Astrocyte of the spinal cord (primary cell): Measurements from ENCODE around the gene RABGAP1.

Experiments used
- DNase-seq: peaks from one replicate; pipeline ENCODE4 v3.0.0; 2011; ENCODE audit warnings: low read depth, low spot score
- H3K4me3 ChIP-seq: 2 replicates; pipeline ENCODE4 v1.5.1; 2011; ENCODE audit warnings: low read depth, mild to moderate bottlenecking, low read length, moderate library complexity
- in situ Hi-C: cut with HindIII; loops from 2 replicates; pipeline ENCODE4 v1.10.0; 2017; ENCODE audit warnings: low sequenced_read_pairs
- TF ChIP-seq, protein P1 (sequence below): IDR thresholded peaks from 2 replicates; pipeline ENCODE4 v1.5.1; 2012; ENCODE audit warnings: low read depth, mild to moderate bottlenecking, low read length, inconsistent platforms

Gene RABGAP1

DNA sequence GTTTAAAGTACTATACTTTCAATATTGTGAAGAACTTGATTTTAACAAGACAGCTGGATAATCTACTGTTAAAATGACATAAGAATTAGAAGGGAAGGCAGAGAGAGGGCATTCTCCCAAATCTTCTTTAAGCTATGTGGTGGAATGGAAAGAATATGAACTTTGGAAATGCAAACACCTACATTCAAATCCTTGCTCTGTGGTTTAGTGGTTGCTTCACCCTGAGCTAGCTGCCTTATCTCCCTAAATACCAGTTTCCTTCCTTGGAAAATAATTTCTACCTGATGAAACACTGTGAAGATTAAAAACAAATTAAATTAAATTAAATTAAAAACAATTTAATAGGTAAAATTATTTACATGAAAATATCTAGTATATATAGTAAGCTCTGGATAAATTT lies 191.2 kb downstream of the RABGAP1 start:
- H3K4me3 ChIP-seq = no peak overlapping the region
- DNase-seq = no peak
- TF ChIP-seq, protein P1, sequence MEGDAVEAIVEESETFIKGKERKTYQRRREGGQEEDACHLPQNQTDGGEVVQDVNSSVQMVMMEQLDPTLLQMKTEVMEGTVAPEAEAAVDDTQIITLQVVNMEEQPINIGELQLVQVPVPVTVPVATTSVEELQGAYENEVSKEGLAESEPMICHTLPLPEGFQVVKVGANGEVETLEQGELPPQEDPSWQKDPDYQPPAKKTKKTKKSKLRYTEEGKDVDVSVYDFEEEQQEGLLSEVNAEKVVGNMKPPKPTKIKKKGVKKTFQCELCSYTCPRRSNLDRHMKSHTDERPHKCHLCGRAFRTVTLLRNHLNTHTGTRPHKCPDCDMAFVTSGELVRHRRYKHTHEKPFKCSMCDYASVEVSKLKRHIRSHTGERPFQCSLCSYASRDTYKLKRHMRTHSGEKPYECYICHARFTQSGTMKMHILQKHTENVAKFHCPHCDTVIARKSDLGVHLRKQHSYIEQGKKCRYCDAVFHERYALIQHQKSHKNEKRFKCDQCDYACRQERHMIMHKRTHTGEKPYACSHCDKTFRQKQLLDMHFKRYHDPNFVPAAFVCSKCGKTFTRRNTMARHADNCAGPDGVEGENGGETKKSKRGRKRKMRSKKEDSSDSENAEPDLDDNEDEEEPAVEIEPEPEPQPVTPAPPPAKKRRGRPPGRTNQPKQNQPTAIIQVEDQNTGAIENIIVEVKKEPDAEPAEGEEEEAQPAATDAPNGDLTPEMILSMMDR = no peak
- in situ Hi-C loops = no loop called here

DNA sequence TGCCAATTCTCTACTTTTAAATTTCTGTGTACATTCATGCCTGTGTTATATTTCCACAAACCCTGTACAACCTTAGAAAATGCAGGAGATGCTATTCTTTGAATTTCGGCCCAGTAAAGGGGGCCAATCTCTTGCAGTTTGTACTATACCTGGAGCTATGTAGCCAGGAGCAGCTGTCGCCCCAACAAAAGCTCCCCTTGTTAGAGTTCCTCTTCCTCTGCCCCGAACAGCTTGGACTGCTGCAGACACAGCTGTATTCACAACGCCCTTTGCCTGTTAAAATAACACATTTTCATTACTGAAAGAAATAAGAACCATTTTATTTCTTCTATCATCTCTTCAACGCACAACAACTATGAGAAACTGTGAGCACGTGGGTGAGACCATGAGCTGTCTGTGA lies 191.9 kb downstream of the RABGAP1 start:
- in situ Hi-C loops = no loop called here
- DNase-seq = no peak
- H3K4me3 ChIP-seq = no peak overlapping the region
- TF ChIP-seq, protein P1 = no peak

DNA sequence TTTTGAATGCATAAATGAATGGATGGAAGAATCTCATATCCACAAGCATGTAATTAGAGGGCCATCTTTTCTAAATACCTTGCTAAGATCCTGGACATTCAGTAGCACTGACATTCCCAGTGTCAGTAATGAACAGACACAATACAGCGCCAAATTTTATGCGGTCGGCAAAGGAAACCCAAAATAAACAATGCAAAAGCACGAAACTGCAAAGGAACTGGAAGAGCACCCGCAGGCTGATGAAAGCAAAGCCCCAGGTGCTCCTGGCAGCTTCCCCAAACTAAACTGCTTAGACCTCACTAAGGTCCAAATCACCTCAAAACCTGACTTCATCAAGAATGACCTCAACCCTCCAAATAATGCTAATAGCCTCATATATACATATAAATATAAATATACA lies 194.6 kb downstream of the RABGAP1 start:
- in situ Hi-C loops = no loop called here
- TF ChIP-seq, protein P1 = no peak
- no peak overlapping the region for H3K4me3 ChIP-seq
- DNase-seq = no peak

DNA sequence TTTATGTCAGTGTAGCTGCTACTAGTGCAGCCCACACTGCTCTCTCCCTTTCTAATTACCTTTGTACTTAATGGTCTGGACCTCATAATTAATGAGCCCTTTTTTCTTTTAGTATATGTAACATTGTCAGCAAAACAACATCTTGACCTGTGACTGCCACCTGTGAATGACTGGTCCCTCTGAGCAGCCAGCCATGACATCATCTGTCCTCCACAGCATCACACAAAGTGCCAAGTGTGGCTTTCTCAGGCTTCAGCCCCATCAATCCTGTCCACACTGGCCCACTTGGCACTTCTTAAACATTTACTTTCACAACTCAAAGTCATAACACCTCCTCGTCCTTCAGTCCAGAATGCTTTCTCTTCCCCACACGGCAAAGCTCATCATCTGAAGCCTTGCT lies 197.3 kb downstream of the RABGAP1 start:
- H3K4me3 ChIP-seq = no peak overlapping the region
- in situ Hi-C loops = no loop called here
- TF ChIP-seq, protein P1 = no peak
- no peak for DNase-seq

DNA sequence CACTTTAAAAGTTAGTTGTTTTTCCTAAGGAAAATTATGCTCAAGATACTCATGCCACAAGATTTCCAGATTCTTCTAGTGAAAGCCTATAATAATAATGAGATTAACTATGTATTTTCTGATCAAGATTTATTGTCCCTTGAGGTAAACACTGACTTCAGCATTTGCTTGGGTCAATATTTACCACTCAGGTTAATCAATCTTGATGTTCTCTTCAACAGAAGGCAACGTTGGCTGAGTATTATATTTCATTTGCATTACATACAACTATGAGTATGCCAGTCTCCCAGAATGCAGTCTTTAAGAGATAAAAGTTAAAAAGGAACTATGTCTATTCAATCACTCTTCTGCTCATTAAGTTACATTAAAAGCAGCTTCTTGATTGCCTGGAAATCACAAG lies 208.2 kb downstream of the RABGAP1 start:
- TF ChIP-seq, protein P1 = no peak
- in situ Hi-C loops = no loop called here
- DNase-seq = no peak

DNA sequence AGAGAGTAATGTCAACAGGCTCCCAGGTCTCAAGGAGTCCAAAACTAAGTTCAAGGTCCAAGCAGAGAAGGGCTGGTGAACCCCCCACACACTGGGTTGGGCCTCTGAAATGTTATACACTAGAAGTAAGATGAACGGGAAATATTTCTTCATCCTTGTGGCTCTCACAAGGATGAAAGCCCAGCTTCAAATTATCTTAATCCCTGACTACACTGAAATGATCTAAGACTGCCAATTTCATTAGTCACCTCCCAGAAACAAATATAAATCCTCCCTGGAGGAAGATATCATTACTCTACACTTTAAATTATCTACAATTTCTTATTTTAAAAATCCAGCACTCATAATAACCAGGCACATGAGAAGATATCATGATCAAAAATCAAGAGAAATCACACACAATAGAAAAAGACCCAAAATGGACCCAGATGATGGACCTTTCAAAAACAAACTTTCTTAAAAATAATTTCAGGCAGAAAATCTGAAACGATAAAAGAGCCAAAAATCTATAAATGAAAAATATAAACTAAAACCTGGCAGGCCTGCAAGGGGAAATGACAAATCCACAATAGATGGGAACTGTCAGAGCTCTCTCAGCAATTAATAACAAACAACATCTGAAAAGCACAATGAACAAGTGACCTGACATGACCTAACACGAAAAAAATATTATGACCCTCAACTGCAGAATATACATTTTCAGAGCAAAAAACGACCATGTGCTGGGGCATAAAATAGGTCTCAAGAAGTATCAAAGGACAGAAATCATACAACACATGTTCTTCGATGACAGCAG lies 210.1 kb downstream of the RABGAP1 start:
- TF ChIP-seq, protein P1 = no peak
- in situ Hi-C loops = no loop called here
- H3K4me3 ChIP-seq = no peak overlapping the region
- no peak for DNase-seq

More for the DNA sequence above, 208.2 kb downstream of the RABGAP1 start:
- H3K4me3 ChIP-seq = no peak overlapping the region
